NOMO-1 treated with DMSO at 0.1 percent for 48 hours (cell line): ENCODE data around the gene CLIP2.
A peak's percentile ranks its signal among the peaks of the same experiment; 100 is the strongest.
"Not testable (repeated sequence)": the region's sequence is repeated elsewhere in the genome, so short reads cannot be mapped to it uniquely, and the experiment has no call there.

Experiments used
- DNase-seq: peaks from one replicate; lab custom pipeline; 2025; ENCODE audit not compliant: unreplicated experiment; lab: John Stamatoyannopoulos, UW

CLIP2 gene

GRCh38 chr7:74294191-74294998 lies 5.2 kb downstream of the CLIP2 start:
- DNase-seq = no peak

- no peak for DNase-seq
These were observed 8.5 kb downstream of the CLIP2 start for GRCh38 chr7:74297516-74298233.

- DNase-seq = no peak
These were observed 10.2 kb downstream of the CLIP2 start for GRCh38 chr7:74299401-74299800.

- DNase-seq = no peak
These were observed 11.7 kb downstream of the CLIP2 start for GRCh38 chr7:74300926-74301325.

GRCh38 chr7:74302745-74303221 lies 13.6 kb downstream of the CLIP2 start:
- DNase-seq = no peak

GRCh38 chr7:74304550-74304949 lies 15.3 kb downstream of the CLIP2 start:
- DNase-seq = no peak

- DNase-seq = no peak
These were observed 17.0 kb downstream of the CLIP2 start for GRCh38 chr7:74306004-74306729.

- no peak for DNase-seq
These were observed 17.7 kb downstream of the CLIP2 start for GRCh38 chr7:74306730-74307469.

- no peak for DNase-seq
These were observed 18.7 kb downstream of the CLIP2 start for GRCh38 chr7:74307738-74308505.

- DNase-seq = no peak
These were observed 20.0 kb downstream of the CLIP2 start for GRCh38 chr7:74309181-74309580.

- DNase-seq = peak; percentile 35
These were observed 22.1 kb downstream of the CLIP2 start for GRCh38 chr7:74311305-74311744.

GRCh38 chr7:74312418-74313028 lies 23.3 kb downstream of the CLIP2 start:
- DNase-seq = peak; percentile 87

GRCh38 chr7:74315891-74316290 lies 26.7 kb downstream of the CLIP2 start:
- DNase-seq = not testable (repeated sequence)

- DNase-seq = no peak
These were observed 28.1 kb downstream of the CLIP2 start for GRCh38 chr7:74317146-74317782.

- no peak for DNase-seq
These were observed 28.8 kb downstream of the CLIP2 start for GRCh38 chr7:74318043-74318442.

- no peak for DNase-seq
These were observed 31.5 kb downstream of the CLIP2 start for GRCh38 chr7:74320645-74321221.

GRCh38 chr7:74322892-74323291 lies 33.7 kb downstream of the CLIP2 start:
- not testable (repeated sequence) for DNase-seq

GRCh38 chr7:74324531-74325209 lies 35.5 kb downstream of the CLIP2 start:
- DNase-seq = no peak
